SK-MEL-5 (cell line): Measurements from ENCODE around the gene IGF2BP2. TPM values are rescaled to one million over a fixed set of nuclear protein-coding genes. Genes with fewer than 3 reads are reported as not detected.
"Not testable (repeated sequence)": the region's sequence is repeated elsewhere in the genome, so short reads cannot be mapped to it uniquely, and the experiment has no call there.

Source experiments
- DNase-seq: peaks from one replicate; pipeline ENCODE4 v3.0.0-alpha.2; 2016; ENCODE audit warnings: low read depth, low spot score
- in situ Hi-C: cut with HindIII; loops from 2 replicates; pipeline ENCODE4 v1.10.0; 2016; ENCODE audit warnings: low sequenced_read_pairs, high pct_unique_total_duplicates, low pct_unique_long_range_greater_than_20kb
- total RNA-seq: library from RNA; depleted of rRNA; stranded (reverse); fragments of >200 nt; shearing (Covaris generic); gene quantifications from 2 replicates; pipeline ENCODE4 v1.2.3, GENCODE V29; 2014

IGF2BP2 gene
- total RNA-seq, 1 experiment from 2014 or later: 59.5 TPM

GRCh38 chr3:185648396-185648795 lies 176.4 kb downstream of the IGF2BP2 start:
- in situ Hi-C loops: no loop called here
- DNase-seq: no peak

GRCh38 chr3:185647880-185648210 lies 177.0 kb downstream of the IGF2BP2 start:
- DNase-seq: no peak
- in situ Hi-C loops: no loop called here

GRCh38 chr3:185647134-185647879 lies 177.5 kb downstream of the IGF2BP2 start:
- no peak for DNase-seq
- in situ Hi-C loops: no loop called here

- DNase-seq: no peak
- in situ Hi-C loops: no loop called here
These were observed 178.3 kb downstream of the IGF2BP2 start for GRCh38 chr3:185646382-185647133.

GRCh38 chr3:185645596-185646381 lies 179.1 kb downstream of the IGF2BP2 start:
- in situ Hi-C loops: no loop called here
- no peak for DNase-seq

- in situ Hi-C loops, DNase-seq: not testable (repeated sequence)
These were observed 179.7 kb downstream of the IGF2BP2 start for GRCh38 chr3:185645191-185645590.

GRCh38 chr3:185640308-185640707 lies 184.5 kb downstream of the IGF2BP2 start:
- no peak for DNase-seq
- in situ Hi-C loops: no loop called here

- DNase-seq: no peak
- in situ Hi-C loops: no loop called here
These were observed 185.1 kb downstream of the IGF2BP2 start for GRCh38 chr3:185639632-185640206.

GRCh38 chr3:185638651-185639050 lies 186.2 kb downstream of the IGF2BP2 start:
- DNase-seq, in situ Hi-C loops: not testable (repeated sequence)

GRCh38 chr3:185637388-185637787 lies 187.5 kb downstream of the IGF2BP2 start:
- DNase-seq: no peak
- in situ Hi-C loops: no loop called here

GRCh38 chr3:185632996-185633395 lies 191.8 kb downstream of the IGF2BP2 start:
- no peak for DNase-seq
- in situ Hi-C loops: no loop called here

- DNase-seq: peak; percentile 29
- in situ Hi-C loops: no loop called here
These were observed 193.2 kb downstream of the IGF2BP2 start for GRCh38 chr3:185631508-185632206.

GRCh38 chr3:185631108-185631507 lies 193.7 kb downstream of the IGF2BP2 start:
- in situ Hi-C loops: no loop called here
- no peak for DNase-seq

- no peak for DNase-seq
- in situ Hi-C loops: no loop called here
These were observed 194.6 kb downstream of the IGF2BP2 start for GRCh38 chr3:185630182-185630622.

GRCh38 chr3:185629554-185630181 lies 195.2 kb downstream of the IGF2BP2 start:
- in situ Hi-C loops: no loop called here
- DNase-seq: no peak

- no peak for DNase-seq
- in situ Hi-C loops: no loop called here
These were observed 199.1 kb downstream of the IGF2BP2 start for GRCh38 chr3:185625784-185626183.
